Retina (tissue), 1 donor: ENCODE data around the gene APOBEC3H.

Source experiments
- DNase-seq: peaks from one replicate; pipeline ENCODE4 v3.0.0-alpha.2; 2016

APOBEC3H gene

GRCh38 chr22:39114112-39114511, 17.1 kb downstream of the APOBEC3H start:
- DNase-seq = no peak

- DNase-seq = no peak
Measured at GRCh38 chr22:39115570-39115969, 18.5 kb downstream of the APOBEC3H start.

- no peak for DNase-seq
Measured at GRCh38 chr22:39115977-39116621, 19.1 kb downstream of the APOBEC3H start.

GRCh38 chr22:39117585-39118191, 20.6 kb downstream of the APOBEC3H start:
- DNase-seq = no peak

- no peak for DNase-seq
Measured at GRCh38 chr22:39120983-39121382, 23.9 kb downstream of the APOBEC3H start.

GRCh38 chr22:39122772-39123470, 25.9 kb downstream of the APOBEC3H start:
- DNase-seq = no peak

- DNase-seq = peak; percentile 36
Measured at GRCh38 chr22:39123751-39124581, 26.9 kb downstream of the APOBEC3H start.

GRCh38 chr22:39125622-39126021, 28.6 kb downstream of the APOBEC3H start:
- no peak for DNase-seq

- no peak for DNase-seq
Measured at GRCh38 chr22:39128508-39128907, 31.5 kb downstream of the APOBEC3H start.

GRCh38 chr22:39129081-39129480, 32.0 kb downstream of the APOBEC3H start:
- DNase-seq = no peak

- no peak for DNase-seq
Measured at GRCh38 chr22:39129746-39130145, 32.7 kb downstream of the APOBEC3H start.

- DNase-seq = no peak
Measured at GRCh38 chr22:39130152-39130704, 33.2 kb downstream of the APOBEC3H start.

- peak; percentile 73 for DNase-seq
Measured at GRCh38 chr22:39130892-39131855, 34.1 kb downstream of the APOBEC3H start.

- DNase-seq = no peak
Measured at GRCh38 chr22:39132281-39132680, 35.2 kb downstream of the APOBEC3H start.

GRCh38 chr22:39132871-39133524, 36.0 kb downstream of the APOBEC3H start:
- no peak for DNase-seq

- DNase-seq = no peak
Measured at GRCh38 chr22:39133871-39134270, 36.8 kb downstream of the APOBEC3H start.

- no peak for DNase-seq
Measured at GRCh38 chr22:39134366-39135091, 37.5 kb downstream of the APOBEC3H start.

GRCh38 chr22:39135092-39135896, 38.2 kb downstream of the APOBEC3H start:
- peak; percentile 47 for DNase-seq

GRCh38 chr22:39136317-39136716, 39.3 kb downstream of the APOBEC3H start:
- no peak for DNase-seq
